Omental fat pad (tissue), 4 donors: Measurements from ENCODE around the gene IL17B. TPM values are rescaled to one million over a fixed set of nuclear protein-coding genes. Genes with fewer than 3 reads are reported as not detected.

Experiments
- ATAC-seq: fragments of 150-250 bp; one replicate; pipeline ENCODE4 v1.9.1; 2016; ENCODE audit warnings: mild to moderate bottlenecking, moderate library complexity; ENCODE audit not compliant: low FRiP score
- DNase-seq: peaks from one replicate; pipeline ENCODE4 v3.0.0-alpha.2; 2019; ENCODE audit warnings: low spot score
- total RNA-seq, 4 donors: library from RNA; depleted of rRNA; stranded (reverse); fragments of >200 nt; gene quantifications; one replicate each; pipeline ENCODE4 v1.1.0, GENCODE V29; 2016
- TF ChIP-seq, protein P1 (sequence below), 3 donors: fragments of 450-650 bp; IDR thresholded peaks; one replicate each; pipeline ENCODE4 v1.5.1; 2016 to 2017; ENCODE audit warnings: antibody characterized with exemption in 3 of 3, mild to moderate bottlenecking in 3 of 3, moderate library complexity in 2 of 3

The IL17B gene, protein sequence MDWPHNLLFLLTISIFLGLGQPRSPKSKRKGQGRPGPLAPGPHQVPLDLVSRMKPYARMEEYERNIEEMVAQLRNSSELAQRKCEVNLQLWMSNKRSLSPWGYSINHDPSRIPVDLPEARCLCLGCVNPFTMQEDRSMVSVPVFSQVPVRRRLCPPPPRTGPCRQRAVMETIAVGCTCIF
- 1 to 10 TPM in 1 of 4 donors, not detected in 3; 1.1 TPM for total RNA-seq

DNA sequence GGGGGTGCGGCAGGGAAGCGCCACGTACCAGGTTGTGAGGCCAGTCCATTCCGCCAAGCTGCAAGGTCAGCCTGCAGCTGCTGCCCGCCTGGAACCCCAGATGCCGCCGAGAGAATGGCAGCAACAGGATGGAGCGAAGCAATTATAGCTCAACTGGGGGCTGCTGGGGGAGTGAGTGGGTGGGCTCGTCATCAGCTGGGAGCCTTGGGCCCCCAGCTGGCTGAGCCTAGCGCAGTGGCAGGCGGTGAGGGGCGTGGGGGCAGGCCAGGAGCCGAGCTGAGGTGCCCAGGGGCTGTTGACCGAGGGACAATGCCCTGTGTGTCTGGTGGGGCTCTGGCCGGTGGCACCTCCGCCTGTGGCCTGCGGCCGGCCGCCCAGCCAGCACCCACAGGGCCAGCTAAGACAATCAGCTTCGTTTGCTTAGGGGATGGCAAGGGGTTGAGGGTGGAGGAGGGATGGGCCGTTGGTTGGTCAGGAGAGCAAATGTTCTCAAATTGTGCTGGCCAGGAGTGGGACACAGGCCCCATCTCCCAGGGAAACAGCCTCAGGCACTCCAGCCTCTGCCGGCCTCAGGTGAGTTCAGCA lies at the start of gene IL17B:
Gene IL17B (minus strand): TSS at position 116 of the 585 bp plus-strand sequence. CDS start 67 bp downstream, at position 49.
- no peak for ATAC-seq
- TF ChIP-seq, protein P1, sequence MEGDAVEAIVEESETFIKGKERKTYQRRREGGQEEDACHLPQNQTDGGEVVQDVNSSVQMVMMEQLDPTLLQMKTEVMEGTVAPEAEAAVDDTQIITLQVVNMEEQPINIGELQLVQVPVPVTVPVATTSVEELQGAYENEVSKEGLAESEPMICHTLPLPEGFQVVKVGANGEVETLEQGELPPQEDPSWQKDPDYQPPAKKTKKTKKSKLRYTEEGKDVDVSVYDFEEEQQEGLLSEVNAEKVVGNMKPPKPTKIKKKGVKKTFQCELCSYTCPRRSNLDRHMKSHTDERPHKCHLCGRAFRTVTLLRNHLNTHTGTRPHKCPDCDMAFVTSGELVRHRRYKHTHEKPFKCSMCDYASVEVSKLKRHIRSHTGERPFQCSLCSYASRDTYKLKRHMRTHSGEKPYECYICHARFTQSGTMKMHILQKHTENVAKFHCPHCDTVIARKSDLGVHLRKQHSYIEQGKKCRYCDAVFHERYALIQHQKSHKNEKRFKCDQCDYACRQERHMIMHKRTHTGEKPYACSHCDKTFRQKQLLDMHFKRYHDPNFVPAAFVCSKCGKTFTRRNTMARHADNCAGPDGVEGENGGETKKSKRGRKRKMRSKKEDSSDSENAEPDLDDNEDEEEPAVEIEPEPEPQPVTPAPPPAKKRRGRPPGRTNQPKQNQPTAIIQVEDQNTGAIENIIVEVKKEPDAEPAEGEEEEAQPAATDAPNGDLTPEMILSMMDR (IDR thresholded peaks at IDR 0.05), result no peak
- no peak for DNase-seq

DNA sequence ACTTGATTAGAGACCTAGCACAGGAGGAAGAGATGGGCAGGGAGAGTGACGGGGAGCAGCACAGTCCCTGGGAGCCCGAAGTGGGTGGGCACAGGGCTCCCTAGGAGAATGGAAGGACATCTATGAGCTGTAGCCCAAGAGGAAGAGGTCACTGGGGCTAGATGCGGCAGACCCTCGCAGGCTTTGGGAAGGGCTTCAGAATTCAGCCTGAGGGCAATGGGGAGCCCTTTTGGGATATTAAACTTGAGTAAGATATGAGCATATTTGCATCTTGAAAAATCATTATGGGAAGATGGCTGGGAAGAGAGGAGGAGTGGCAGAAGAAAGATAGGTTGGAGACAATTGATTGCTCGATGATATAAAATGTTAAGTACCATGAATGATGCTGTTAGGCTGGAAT lies 48.9 kb upstream of the IL17B start:
- ATAC-seq (no peak), DNase-seq (no peak)
- TF ChIP-seq, protein P1 (IDR thresholded peaks at IDR 0.05), result no peak

DNA sequence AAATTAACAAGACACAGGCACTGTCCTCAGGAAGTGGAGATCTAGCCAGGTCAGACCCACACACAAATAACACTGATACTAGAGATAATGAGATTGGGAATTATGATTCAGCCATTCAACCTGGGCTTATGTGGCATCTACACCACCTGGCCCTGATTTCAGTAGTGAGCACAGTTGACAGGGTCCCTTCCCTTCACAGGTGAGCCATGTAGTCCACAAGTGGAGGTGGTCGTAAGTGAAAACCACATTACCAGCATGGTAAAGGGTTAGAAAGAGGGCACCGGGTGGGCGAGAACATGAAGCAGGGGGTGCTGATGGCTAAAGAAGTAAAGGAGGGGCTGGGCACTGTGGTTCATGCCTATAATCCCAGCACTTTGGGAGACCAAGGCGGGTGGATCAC lies 48.3 kb upstream of the IL17B start:
- ATAC-seq (no peak), DNase-seq (no peak)
- TF ChIP-seq, protein P1 (IDR thresholded peaks at IDR 0.05), result no peak

DNA sequence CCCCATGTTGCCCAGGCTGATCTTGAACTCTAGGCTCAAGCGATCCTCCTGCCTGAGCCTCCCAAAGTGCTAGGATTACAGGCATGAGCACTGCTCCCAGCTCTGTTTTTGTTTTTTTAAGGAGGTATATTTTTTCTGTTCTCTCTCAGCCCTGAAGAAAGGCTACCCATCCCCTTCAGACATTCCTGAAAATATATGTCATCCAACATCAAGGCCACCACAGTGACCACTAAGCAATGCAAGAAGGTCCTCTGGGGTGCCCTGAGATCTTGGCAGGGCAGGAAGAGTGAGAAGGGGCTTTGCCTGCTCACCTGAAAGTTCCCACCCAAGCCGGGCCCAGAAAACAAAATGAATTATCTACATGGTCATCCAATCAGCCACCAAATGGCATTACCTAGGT lies 47.8 kb upstream of the IL17B start:
- ATAC-seq (no peak), DNase-seq (no peak)
- TF ChIP-seq, protein P1 (IDR thresholded peaks at IDR 0.05), result no peak

DNA sequence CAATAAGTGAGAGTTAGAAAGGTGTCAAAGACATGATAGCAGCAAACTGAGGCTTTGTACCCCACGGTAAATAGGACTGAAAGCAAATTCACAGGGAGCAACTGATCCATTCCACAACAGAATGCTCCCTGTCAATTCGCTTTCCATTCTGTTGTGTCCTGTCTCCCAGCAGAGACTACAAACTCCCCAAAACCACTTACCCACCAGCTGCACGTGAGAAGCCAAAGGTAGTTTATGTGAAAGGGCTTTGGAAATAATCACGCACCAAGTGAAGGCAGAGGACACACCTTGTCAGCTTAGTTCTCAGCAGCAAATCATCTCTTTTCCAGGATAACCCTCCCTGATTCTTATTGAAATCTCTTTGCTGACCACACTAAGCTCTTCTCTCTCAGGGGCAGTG lies 46.6 kb upstream of the IL17B start:
- DNase-seq, result no peak
- no peak for ATAC-seq
- TF ChIP-seq, protein P1 (IDR thresholded peaks at IDR 0.05), result no peak

DNA sequence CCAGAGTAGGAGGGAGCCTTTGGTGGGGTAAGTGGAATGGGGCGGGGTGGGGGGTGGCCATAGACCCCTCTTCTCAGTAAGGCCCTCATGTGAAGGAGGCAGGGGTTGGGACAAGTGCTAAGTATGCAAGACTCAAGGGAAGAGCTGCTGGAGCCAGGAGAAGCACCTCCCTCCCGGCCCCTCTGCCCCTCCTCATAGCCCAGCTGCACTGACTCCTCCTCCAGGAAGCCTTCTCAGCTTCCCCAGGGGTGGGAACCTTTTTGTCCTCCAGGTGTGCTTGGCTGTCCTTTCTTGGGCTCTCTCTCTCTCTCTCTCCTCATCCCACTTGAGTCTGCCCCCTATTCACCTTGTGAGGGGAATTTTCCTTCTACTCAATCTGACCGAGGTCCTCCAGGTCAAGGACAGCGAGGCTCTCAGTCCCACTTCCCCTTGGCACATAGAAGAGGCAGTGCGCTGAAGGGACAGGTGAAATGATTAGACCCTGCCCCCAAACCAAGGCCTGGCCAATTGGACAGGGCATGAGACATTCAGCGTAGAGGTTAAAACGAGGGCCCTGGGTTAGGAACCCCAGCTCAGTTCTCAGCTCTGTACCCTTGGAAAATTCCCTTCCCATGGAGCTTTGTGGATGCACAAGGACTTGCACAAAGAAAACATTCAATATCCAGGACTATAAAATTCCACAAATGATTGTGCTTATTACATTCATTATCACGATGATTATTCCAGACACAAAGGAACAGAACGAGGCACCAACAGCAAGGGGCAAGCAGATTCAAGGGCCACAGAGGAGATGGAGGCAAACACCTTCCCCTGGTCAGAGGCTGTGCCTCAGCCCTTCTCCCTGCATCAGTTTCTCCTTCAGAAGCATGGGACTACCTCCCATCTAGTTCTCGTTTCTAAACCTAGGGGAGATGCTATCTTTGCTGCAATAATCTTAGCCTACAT lies 45.6 kb upstream of the IL17B start:
- no peak for ATAC-seq
- TF ChIP-seq, protein P1 (IDR thresholded peaks at IDR 0.05), result no peak
- DNase-seq, result no peak
